Midbrain (tissue), 1 donor: ENCODE data around the gene MAGI2.
"Not testable (repeated sequence)": the region's sequence is repeated elsewhere in the genome, so short reads cannot be mapped to it uniquely, and the experiment has no call there.

ENCODE experiments used
- DNase-seq: peaks from one replicate; lab custom pipeline; 2025; lab: John Stamatoyannopoulos, UW

The MAGI2 gene

DNA sequence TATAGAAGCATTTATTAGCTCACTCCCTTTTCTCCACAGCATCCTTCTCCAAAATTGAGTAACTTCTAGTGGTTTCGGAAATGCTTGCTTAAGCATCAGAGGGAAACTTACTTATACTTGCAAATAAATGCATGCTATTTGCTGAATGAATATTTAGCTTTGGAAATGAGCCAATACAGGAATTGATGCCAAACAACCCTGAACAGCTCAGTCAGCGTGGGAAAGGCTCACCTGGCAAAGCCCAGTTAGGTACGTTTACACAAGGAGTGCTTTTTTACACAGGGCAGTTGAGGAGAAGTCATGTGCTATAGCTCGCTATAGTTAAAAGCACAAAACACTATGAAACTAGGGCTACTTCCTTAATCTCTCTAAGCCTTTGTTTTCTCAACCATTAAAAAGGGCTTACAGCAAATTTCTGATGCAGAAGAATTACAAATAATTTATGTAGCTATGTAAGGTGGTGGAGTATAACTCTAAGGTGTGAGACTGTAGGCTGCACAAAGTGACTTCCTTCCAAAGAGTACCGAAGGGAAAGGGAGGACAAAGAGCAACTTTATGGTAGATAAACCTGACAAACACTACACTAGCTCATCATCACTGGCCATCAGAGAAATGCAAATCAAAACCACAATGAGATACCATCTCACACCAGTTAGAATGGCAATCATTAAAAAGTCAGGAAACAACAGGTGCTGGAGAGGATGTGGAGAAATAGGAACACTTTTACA lies 1156.7 kb downstream of the MAGI2 start:
- no peak for DNase-seq

DNA sequence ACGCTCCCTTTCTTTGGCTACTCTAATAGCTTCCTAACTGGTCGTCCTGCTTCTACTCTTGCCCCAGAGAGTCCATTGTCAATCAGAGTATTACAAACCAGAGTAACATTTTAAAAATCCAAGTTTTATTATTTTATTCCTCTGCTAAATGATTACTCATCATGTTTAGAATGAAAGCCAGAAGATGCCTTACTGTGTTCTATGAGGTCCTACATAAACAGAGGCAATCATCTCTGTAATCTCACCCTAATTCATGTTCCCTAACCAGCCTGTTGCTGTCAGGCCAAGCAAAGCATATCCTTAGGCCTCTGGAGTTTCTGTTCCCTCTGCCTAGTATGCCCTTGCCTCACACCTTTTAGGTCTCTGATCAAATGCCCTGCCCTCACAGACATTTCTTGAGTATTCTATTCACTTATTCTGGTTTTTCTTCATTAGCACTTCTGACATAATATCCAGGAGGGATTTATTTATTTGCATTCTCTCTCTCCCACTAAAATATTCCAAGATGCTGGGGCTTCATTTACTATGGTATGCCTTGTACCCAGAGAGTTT lies 1157.3 kb downstream of the MAGI2 start:
- no peak for DNase-seq

DNA sequence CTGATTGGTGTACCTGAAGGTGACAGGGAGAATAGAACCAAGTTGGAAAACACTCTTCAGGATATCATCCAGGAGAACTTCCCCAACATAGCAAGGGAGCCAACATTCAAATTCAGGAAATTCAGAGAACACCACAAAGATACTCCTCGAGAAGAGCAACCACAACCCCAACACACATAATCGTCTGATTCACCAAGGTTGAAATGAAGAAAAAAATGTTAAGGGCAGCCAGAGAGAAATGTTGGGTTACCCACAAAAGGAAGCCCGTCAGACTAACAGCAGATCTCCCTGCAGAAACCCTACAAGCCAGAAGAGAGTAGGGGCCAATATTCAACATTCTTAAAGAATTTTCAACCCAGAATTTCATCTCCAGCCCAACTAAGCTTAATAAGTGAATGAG lies 1164.0 kb downstream of the MAGI2 start:
- DNase-seq, result not testable (repeated sequence)

- DNase-seq, result peak; percentile 15
Observed at GRCh38 chr7:78284945-78285344, 1168.5 kb downstream of the MAGI2 start.

- no peak for DNase-seq
Observed at GRCh38 chr7:78280276-78280675, 1173.2 kb downstream of the MAGI2 start.

- no peak for DNase-seq
Observed at GRCh38 chr7:78279457-78279856, 1174.0 kb downstream of the MAGI2 start.

DNA sequence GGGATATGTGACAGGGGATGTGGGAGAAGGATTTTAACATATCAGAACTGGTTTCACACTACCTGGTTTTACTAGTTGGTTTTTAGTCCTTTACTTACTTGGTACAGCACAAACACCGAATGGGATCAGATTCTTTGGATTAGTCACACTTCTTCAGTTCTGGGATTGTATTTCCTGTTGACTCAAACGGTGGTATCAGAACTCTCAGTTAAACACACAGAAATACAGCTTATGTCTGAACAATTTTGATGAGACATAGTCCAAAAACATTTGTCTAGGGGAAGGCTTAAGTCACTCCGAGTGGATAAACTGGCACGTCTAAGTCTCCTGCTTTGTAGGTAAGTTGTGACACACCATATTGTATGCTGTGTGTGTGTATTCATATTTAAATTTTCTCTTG lies 1174.4 kb downstream of the MAGI2 start:
- no peak for DNase-seq

GRCh38 chr7:78267141-78267540 lies 1186.3 kb downstream of the MAGI2 start:
- no peak for DNase-seq

DNA sequence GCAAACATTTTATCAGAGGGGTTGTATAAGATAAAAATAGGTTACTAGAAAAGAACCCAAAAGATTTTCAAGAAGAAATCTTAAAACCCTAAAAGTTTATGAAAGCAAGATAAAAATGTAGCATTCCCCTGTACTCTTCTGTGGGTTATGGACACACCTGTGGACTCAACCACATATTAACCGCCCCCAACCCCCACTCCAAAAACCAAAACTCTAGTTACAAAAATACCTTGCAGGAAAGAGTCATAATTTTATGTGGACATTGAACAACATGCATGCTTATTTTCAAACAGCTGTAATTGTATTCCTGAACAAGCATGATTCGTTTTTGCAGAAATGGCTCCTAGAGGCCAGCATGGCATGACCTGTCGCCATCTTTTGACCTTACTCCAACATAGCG lies 1188.0 kb downstream of the MAGI2 start:
- no peak for DNase-seq

GRCh38 chr7:78265071-78265470 lies 1188.4 kb downstream of the MAGI2 start:
- DNase-seq, result no peak

DNA sequence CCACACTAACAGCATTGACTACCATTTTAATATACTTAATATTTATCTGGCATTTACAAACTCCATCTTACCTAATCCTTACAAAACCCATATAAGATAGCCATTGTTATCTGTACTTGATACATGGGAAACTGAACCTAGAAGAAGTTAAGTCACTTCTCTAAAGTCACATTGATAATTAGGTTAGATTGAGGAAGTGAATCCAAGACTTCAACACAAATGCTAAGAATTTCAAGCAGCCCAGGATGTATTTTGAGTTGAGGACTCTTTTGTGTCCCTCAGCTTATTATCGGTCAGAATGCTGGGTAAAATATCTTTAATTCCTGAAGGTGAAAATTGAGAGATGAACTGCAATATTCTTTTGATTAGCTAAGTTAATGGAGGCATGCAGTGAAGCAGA lies 1189.4 kb downstream of the MAGI2 start:
- no peak for DNase-seq

- no peak for DNase-seq
Observed at GRCh38 chr7:78261739-78262138, 1191.7 kb downstream of the MAGI2 start.

- DNase-seq, result no peak
Observed at GRCh38 chr7:78261302-78261701, 1192.2 kb downstream of the MAGI2 start.

GRCh38 chr7:78260826-78261225 lies 1192.6 kb downstream of the MAGI2 start:
- DNase-seq, result no peak

DNA sequence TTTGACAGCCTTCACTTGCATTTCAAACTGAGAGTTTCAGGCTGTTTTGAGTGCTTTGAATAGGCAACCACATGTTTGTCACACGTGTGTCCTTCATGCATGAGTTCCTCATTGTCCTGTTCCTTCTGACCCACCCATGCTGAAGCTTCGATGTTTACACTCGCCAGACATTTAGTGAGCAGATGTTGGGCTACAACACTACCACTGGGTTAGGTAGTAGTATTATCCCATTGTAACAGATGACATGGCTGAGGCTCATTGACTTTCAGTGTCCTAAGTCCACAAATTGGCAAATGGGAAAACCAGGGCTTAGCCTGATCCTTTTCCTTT lies 1198.8 kb downstream of the MAGI2 start:
- no peak for DNase-seq

DNA sequence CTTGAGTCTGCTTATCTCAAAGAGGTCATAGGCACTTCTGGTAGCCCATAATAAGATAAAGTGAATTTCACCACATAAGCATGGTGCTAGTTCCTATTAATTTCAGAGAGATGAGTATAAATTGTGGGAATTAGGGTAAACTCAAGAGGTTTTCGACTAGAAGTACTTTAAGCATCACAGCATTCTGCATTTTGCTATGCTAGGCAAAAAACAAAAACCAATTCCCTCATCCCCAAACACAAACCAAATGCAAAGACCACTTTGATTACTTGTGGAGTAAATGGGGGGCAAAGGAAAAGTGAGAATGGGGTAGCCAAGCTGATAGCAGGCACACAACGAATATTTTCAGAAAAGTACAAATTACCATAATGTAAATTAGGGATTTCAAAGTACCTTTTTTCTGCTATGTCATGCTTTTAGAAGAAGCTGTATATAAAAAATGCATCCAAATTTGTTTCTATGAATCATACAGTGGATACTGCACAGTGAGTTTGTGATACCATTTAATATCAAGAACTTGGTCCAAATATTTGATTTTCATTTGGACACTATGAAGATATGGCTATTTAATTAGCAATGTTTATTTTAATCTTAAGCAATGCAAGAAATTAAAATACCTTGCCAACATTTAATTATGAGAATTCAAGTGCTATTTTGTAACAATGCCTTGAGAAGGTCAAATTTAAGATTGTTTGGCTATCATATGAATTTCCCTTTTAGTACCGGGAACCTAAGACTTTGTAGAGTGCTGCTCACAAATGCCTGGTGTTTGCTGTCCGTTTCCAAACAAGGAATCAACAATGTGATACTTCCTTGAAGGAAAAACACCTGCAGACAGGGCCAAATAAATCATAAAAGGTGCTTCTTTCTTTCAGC lies 1199.4 kb downstream of the MAGI2 start:
- DNase-seq, result no peak

DNA sequence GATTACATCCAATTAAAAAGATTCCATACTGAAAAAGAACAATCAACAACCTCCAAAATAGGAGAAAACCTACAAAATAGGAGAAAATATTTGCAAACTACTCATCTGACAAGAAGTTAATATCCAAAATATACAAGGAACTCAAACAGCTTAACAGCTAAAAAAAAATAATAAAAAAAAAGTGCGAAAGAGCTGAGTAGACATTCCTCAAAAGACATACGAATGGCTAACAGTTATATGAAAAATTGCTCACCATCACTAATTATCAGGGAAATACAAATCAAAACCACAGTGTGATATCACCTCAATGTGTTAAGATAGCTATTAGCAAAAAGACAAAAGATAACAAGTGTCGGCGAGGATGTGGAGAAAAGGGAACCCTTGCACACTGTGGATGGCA lies 1204.6 kb downstream of the MAGI2 start:
- DNase-seq, result no peak

GRCh38 chr7:78247910-78248689 lies 1205.4 kb downstream of the MAGI2 start:
- no peak for DNase-seq

GRCh38 chr7:78240179-78240578 lies 1213.3 kb downstream of the MAGI2 start:
- not testable (repeated sequence) for DNase-seq

GRCh38 chr7:78234634-78235033 lies 1218.8 kb downstream of the MAGI2 start:
- DNase-seq, result no peak

GRCh38 chr7:78232806-78233205 lies 1220.7 kb downstream of the MAGI2 start:
- no peak for DNase-seq

- peak; percentile 18 for DNase-seq
Observed at GRCh38 chr7:78226059-78226719, 1227.3 kb downstream of the MAGI2 start.
